ENCODE results near the gene ADNP. TPM values are rescaled to one million over a fixed set of nuclear protein-coding genes. Genes with fewer than 3 reads are reported as not detected.
A peak's percentile ranks its signal among the peaks of the same experiment; 100 is the strongest.

Gene ADNP
- polyA plus RNA-seq, 1 of the 3 experiments (the other 2 are of a cell fraction): 13.3 TPM

DNA sequence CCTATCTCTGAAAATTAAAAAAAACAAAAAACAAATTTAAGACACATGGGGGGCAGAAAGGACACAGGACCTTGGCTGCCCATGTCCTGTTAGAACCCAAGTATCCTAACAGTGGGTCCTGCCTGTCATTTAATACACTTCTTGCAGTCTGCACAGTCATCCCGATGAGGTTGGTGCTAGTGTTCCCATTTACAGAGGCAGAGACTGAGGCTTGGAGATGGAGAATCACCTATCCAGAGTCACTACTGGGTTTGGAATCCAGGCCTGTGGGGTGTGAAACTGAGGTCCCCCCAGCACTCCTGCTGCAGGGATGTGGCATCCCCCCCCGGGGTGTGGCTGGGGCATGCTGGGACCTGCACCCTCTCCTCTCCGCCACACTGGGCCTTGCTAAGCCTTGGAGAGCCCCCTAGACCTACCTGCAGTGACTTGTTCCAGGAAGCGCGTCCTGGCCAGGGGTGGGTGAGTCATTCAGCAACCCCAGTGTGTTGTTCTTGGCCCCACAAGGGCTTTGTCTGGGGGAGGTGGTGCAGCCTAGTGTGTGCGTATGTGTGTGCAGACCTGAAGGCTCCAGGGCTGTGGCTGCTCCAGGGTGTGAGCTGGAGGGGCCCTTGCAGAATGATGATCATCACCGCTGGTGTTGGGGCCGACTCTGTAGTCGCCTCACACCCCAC, 86.7 kb downstream of the ADNP start (continued):
- TF ChIP-seq SMC3 (IDR thresholded peaks at IDR 0.05; ENCODE audit: low read depth, low read length) (no peak), NFIC (IDR thresholded peaks at IDR 0.05; ENCODE audit: borderline replicate concordance) (peak; percentile 84), POLR2AphosphoS5 (IDR thresholded peaks at IDR 0.05; ENCODE audit: low read depth, low read length) (no peak), GATA2 (CRISPR knock-in tag; IDR thresholded peaks at IDR 0.05) (no peak), ELF1 (IDR thresholded peaks at IDR 0.05) (0 out of 2 replicates have a peak, but pooled peaks have one; percentile 9), FOSL2 (IDR thresholded peaks at IDR 0.05; ENCODE audit: borderline replicate concordance, low read depth) (peak; percentile 79), RXRA (IDR thresholded peaks at IDR 0.05; ENCODE audit: borderline replicate concordance, low read depth) (no peak), TCF12 (IDR thresholded peaks at IDR 0.05) (0 out of 2 replicates have a peak, but pooled peaks have one; percentile 22), CHD2 (IDR thresholded peaks at IDR 0.05; ENCODE audit: low read length, partially characterized antibody) (no peak), NRF1 (IDR thresholded peaks at IDR 0.05; ENCODE audit: low read depth, low read length) (no peak), FOXJ3 (CRISPR knock-in tag; IDR thresholded peaks at IDR 0.05) (no peak)
- TF ChIP-seq, protein P1, sequence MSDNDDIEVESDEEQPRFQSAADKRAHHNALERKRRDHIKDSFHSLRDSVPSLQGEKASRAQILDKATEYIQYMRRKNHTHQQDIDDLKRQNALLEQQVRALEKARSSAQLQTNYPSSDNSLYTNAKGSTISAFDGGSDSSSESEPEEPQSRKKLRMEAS (IDR thresholded peaks at IDR 0.05; ENCODE audit: low read depth): no peak
- TF ChIP-seq, protein P2, sequence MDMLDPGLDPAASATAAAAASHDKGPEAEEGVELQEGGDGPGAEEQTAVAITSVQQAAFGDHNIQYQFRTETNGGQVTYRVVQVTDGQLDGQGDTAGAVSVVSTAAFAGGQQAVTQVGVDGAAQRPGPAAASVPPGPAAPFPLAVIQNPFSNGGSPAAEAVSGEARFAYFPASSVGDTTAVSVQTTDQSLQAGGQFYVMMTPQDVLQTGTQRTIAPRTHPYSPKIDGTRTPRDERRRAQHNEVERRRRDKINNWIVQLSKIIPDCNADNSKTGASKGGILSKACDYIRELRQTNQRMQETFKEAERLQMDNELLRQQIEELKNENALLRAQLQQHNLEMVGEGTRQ (IDR thresholded peaks at IDR 0.05; ENCODE audit: borderline replicate concordance, low read depth, low read length): no peak
- TF ChIP-seq, protein P3, sequence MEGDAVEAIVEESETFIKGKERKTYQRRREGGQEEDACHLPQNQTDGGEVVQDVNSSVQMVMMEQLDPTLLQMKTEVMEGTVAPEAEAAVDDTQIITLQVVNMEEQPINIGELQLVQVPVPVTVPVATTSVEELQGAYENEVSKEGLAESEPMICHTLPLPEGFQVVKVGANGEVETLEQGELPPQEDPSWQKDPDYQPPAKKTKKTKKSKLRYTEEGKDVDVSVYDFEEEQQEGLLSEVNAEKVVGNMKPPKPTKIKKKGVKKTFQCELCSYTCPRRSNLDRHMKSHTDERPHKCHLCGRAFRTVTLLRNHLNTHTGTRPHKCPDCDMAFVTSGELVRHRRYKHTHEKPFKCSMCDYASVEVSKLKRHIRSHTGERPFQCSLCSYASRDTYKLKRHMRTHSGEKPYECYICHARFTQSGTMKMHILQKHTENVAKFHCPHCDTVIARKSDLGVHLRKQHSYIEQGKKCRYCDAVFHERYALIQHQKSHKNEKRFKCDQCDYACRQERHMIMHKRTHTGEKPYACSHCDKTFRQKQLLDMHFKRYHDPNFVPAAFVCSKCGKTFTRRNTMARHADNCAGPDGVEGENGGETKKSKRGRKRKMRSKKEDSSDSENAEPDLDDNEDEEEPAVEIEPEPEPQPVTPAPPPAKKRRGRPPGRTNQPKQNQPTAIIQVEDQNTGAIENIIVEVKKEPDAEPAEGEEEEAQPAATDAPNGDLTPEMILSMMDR (IDR thresholded peaks at IDR 0.05): no peak
- TF ChIP-seq, protein P4, sequence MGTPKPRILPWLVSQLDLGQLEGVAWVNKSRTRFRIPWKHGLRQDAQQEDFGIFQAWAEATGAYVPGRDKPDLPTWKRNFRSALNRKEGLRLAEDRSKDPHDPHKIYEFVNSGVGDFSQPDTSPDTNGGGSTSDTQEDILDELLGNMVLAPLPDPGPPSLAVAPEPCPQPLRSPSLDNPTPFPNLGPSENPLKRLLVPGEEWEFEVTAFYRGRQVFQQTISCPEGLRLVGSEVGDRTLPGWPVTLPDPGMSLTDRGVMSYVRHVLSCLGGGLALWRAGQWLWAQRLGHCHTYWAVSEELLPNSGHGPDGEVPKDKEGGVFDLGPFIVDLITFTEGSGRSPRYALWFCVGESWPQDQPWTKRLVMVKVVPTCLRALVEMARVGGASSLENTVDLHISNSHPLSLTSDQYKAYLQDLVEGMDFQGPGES (IDR thresholded peaks at IDR 0.05; ENCODE audit: low read depth, low read length): no peak
- TF ChIP-seq, protein P5, sequence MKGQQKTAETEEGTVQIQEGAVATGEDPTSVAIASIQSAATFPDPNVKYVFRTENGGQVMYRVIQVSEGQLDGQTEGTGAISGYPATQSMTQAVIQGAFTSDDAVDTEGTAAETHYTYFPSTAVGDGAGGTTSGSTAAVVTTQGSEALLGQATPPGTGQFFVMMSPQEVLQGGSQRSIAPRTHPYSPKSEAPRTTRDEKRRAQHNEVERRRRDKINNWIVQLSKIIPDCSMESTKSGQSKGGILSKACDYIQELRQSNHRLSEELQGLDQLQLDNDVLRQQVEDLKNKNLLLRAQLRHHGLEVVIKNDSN (IDR thresholded peaks at IDR 0.05; ENCODE audit: borderline replicate concordance, low read depth): no peak

All from SK-N-SH (cell line).